Kidney (tissue), 14 donors: ENCODE measurements around the gene KLF11. TPM values are rescaled to one million over a fixed set of nuclear protein-coding genes. Genes with fewer than 3 reads are reported as not detected.
A peak's percentile ranks its signal among the peaks of the same experiment; 100 is the strongest.

Experiments
- DNase-seq, 5 donors: peaks; one replicate each; pipeline ENCODE4 v3.0.0-alpha.2; 2013 to 2020
- FAIRE-seq: peaks from 2 replicates; lab custom pipeline; 2012; peaks lifted over from hg19 to GRCh38; lab: Jason Lieb, UNC
- H3K27ac ChIP-seq, 2 donors: one replicate each; pipeline ENCODE4 v1.7.0; 2013; ENCODE audit warnings: low read depth in 2 of 2, low read length in 2 of 2, inconsistent platforms in 1 of 2
- H3K27me3 ChIP-seq: one replicate; pipeline ENCODE4 v1.7.1; 2013; ENCODE audit warnings: low read length, inconsistent platforms; ENCODE audit not compliant: control insufficient read depth, insufficient read depth
- H3K36me3 ChIP-seq, 3 donors: one replicate each; pipeline versions ENCODE4 v1.7.0 to v1.7.1; 2013; ENCODE audit warnings: low read length in 3 of 3, control low read depth in 1 of 3, inconsistent platforms in 1 of 3; ENCODE audit not compliant: insufficient read depth in 3 of 3, control insufficient read depth in 2 of 3
- H3K4me1 ChIP-seq, 3 donors: one replicate each; pipeline versions ENCODE4 v1.7.0 to v1.7.1; 2013; ENCODE audit warnings: low read length in 3 of 3, inconsistent platforms in 1 of 3, low read depth in 1 of 3; ENCODE audit not compliant: control insufficient read depth in 2 of 3, insufficient read depth in 2 of 3
- H3K4me3 ChIP-seq, 3 donors: one replicate each; pipeline versions ENCODE4 v1.7.0 to v1.8.1; 2013; ENCODE audit warnings: low read length in 3 of 3, control low read depth in 1 of 3, inconsistent platforms in 1 of 3
- H3K9ac ChIP-seq, 3 donors: one replicate each; pipeline versions ENCODE4 v1.7.0 to v1.7.1; 2013; ENCODE audit warnings: low read length in 3 of 3, control low read depth in 1 of 3, inconsistent platforms in 1 of 3
- H3K9me3 ChIP-seq, 3 donors: one replicate each; pipeline versions ENCODE4 v1.7.0 to v1.7.1; 2013; ENCODE audit warnings: low read length in 3 of 3, control low read depth in 1 of 3, inconsistent platforms in 1 of 3; ENCODE audit not compliant: control insufficient read depth in 2 of 3, insufficient read depth in 1 of 3
- CTCF ChIP-seq: IDR thresholded peaks from 3 replicates; pipeline ENCODE4 v1.5.1; 2012; ENCODE audit warnings: mild to moderate bottlenecking, moderate library complexity, borderline replicate concordance; ENCODE audit not compliant: insufficient read depth; ENCODE audit errors: extremely low read depth
- intact Hi-C: fragments of 100-400 bp; cut with DNase I; formaldehyde crosslinking; loops from one replicate; pipeline ENCODE4 v1.11.1; 2022
- polyA plus RNA-seq: library from polyadenylated mRNA; stranded (reverse); fragments of 350-450 nt; fragmentation: Illumina TruSeq; extraction: RNeasy Lipid Tissue Mini Kit (QIAGEN cat#74804); gene quantifications from one replicate; pipeline ENCODE4 v1.2.3, GENCODE V29; 2014; ENCODE audit warnings: low read depth, low replicate concordance; ENCODE audit not compliant: insufficient read depth
- total RNA-seq: library from RNA; stranded (reverse); fragmentation: NEBNext Ultra II Directional; extraction: Animal tissue kit (Norgen Biotek cat#: 25700); gene quantifications from one replicate; pipeline ENCODE4 v1.2.1, GENCODE V29; 2021
- donor health status: control.
- donor health status: control.
- donor health status: control.
- donor health status: control.
- donor health status: control.
- donor health status: DM: yes; HTN: yes; CAD: no.
- donor health status: Normal renal cell carcinoma (clear cell type).

KLF11 gene
- total and polyA plus RNA-seq, 2 donors from 2014 or later = 9.4 to 34.0 TPM

GRCh38 chr2:10019174-10019573 is 24.2 kb upstream of the KLF11 start:
- H3K27me3 ChIP-seq = no peaks in the 10 kb centered on the region
- peaks cover 0 to 6% (median 2%) of the 10 kb centered on the region in 3 donors for H3K4me1 ChIP-seq
- no peak overlapping the region for H3K9ac ChIP-seq
- DNase-seq = peak in 1 of 5 donors; percentile 50
- FAIRE-seq = no peak
- H3K36me3 ChIP-seq = no peaks in the 10 kb centered on the region
- intact Hi-C loops = no loop called here
- no peak overlapping the region for H3K4me3 ChIP-seq
- peaks cover 0 to 4% (median 0%) of the 10 kb centered on the region in 3 donors for H3K9me3 ChIP-seq
- no peak overlapping the region for H3K27ac ChIP-seq
- no peak for TF ChIP-seq CTCF

GRCh38 chr2:10019602-10020400 is 23.5 kb upstream of the KLF11 start:
- Histone ChIP-seq H3K27ac (no peak overlapping the region), H3K36me3 (no peaks in the 10 kb centered on the region), H3K4me1 (peaks cover 0 to 6% (median 2%) of the 10 kb centered on the region in 3 donors), H3K9me3 (peaks cover 0 to 4% (median 0%) of the 10 kb centered on the region in 3 donors), H3K9ac (no peak overlapping the region), H3K27me3 (no peaks in the 10 kb centered on the region), H3K4me3 (no peak overlapping the region)
- TF ChIP-seq CTCF = no peak
- FAIRE-seq = no peak
- intact Hi-C loops = no loop called here
- peak in 1 of 5 donors; percentile 59 for DNase-seq

- Histone ChIP-seq H3K4me3 (no peak overlapping the region), H3K27me3 (no peaks in the 10 kb centered on the region), H3K9ac (no peak overlapping the region), H3K36me3 (no peaks in the 10 kb centered on the region), H3K9me3 (peaks cover 0 to 4% (median 0%) of the 10 kb centered on the region in 3 donors), H3K27ac (peak overlapping the region; percentile 49 to 66), H3K4me1 (peaks cover 0 to under 1% (median 0%) of the 10 kb centered on the region in 3 donors)
- DNase-seq = peak in 1 of 5 donors; percentile 62
- intact Hi-C loops = no loop called here
- FAIRE-seq = no peak
- no peak for TF ChIP-seq CTCF
Measured at GRCh38 chr2:10022041-10022421, 21.3 kb upstream of the KLF11 start.
